ENCODE measurements around the gene KCND3.

KCND3 gene

DNA sequence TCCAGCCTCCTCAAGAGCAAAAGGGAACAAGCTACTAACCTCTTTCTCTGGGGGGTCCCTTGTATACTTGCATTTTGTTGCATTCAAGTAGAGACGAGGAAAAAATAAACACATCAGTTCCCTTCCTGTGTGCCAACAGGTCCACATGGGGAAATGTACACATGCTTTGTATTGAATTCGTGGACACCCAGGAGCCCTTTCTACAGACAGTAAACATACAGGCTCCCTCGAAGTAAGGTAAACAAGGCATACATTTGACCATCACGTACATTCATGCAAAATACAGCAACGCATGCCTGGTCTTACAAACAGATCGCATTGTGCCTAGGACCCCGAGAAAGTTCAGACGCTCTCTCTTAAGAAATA lies 1.1 kb downstream of the KCND3 start:
- no peak for DNase-seq

DNA sequence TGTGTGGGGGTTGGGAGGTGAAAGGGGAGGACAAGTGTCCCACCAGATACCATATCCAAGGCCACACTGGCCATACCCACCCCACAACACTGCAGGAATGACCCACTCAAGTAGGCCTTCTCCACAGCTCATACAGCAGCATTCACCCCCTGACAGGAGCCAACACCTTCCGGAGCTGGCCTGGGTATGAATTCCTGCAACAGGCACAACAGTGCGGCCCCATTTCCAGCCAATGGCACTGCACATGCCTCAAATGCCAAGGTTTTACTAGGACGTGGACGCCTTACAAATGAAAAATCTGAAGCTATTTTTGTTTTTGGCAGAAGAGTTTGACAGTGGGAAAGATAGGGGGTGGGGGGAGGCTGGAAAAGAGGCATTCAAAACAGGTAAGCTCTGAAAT lies 2.0 kb downstream of the KCND3 start:
- no peak for DNase-seq

DNA sequence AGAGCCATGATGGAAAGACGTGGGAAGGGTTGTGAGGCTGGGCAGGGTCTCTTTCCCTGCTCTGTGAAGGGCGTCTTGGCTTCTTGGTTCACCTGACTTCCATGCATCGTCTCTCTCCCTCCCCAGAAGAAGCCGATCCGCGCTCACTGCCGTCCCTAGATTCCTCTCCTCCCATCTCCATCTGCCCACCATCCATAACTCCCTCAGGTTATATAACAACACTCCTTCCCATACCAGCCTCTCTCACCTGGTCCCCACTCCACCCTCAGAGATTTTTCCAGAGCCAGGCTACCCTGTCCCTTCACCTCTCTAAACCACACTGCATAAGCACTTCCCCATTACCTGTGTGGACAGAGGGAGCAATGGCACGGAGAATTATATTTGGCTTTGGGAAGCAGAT lies 6.0 kb downstream of the KCND3 start:
- no peak for DNase-seq

DNA sequence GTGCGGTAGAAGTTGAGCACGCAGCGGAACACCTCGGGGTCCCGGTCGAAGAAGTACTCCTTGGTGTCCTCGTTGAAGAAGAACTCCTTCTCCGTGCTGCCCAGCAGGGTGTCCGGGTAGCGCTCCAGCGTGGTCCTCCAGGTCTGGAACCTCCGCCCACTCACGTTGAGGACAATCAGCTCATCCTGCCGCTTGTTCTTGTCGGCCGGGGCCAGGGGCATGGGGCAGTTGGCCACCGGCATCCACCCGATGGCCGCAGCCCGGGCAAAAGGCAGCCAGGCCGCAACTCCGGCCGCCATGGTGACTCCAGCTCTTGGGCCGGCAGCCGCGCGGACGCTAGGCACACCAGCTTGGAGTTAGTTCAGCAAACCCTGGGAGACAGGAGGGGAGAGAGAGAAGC lies 7.0 kb downstream of the KCND3 start:
- no peak for DNase-seq

DNA sequence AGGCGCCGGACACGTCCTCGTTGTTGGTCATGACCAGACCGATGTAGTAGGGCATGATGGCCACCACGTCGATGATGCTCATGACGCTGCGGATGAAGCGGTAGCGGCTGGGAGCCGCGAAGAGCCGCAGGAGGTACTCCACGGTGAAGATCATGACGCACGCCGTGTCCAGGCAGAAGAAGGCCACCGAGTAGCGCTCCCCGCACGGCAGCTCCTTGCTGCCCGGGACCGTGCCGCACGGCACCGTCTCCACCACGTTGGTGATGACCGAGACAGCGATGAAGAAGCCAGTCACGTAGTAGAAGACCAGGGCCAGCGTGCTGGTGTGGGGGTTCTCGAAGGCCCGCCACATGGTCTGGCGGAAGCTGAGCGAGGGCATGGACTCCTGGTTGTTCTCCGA lies 7.6 kb downstream of the KCND3 start:
- DNase-seq = no peak

DNA sequence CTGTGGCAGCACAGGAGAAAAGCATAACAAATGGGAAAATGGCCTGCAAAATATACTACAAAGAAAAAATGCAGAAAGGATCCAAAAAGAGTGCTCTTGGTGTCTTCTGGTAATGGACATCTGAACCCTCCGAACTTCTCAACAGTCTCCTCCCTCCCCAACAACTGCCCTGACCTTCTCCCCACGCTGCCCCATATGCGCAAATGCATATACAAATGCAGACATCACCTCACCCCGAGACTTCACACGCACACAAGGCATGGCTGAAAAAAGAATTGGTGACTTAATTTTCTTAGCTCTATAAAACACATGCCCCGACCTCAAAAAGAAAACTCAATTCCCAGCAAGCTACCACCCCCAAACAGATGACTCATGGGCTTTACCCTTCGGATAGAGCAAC lies 8.4 kb downstream of the KCND3 start:
- no peak for DNase-seq

DNA sequence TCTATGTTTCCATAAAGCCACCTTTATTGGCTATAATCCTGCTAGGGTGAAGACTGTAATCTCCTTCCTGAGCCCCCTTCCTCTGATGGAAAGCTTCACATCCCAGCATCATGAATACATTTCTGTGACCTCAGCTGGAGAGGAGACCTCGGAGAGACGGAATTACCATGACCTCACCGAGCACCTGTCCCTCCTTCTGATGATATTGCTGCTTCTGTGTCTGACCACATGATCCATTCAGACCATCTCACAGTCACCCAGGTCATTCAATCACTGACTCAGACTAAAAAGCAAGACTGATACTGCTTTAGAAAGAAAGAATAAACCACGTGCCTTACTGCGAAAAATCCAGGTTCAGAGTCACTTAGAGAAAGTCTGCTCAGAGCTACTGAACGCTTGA lies 8.8 kb downstream of the KCND3 start:
- DNase-seq = no peak

DNA sequence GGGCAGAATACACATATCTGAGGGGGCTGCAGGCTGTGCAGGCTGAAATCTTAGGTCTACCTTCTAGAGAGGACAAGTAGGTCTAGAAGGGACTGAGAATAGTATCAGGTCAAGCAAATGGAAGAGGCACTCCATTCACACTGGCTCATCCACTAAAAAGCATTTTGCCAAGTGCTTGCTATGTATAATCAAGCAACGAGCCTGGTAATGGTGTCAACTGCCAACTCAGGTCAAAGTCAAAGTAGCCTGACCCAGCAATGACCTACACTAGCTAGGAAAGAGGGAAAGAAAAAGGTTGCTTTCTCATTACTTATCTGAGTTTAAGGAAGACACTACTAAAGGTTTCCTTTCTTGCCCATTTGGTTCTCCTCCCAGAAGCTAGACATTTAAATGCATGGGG lies 10.8 kb downstream of the KCND3 start:
- DNase-seq = no peak

DNA sequence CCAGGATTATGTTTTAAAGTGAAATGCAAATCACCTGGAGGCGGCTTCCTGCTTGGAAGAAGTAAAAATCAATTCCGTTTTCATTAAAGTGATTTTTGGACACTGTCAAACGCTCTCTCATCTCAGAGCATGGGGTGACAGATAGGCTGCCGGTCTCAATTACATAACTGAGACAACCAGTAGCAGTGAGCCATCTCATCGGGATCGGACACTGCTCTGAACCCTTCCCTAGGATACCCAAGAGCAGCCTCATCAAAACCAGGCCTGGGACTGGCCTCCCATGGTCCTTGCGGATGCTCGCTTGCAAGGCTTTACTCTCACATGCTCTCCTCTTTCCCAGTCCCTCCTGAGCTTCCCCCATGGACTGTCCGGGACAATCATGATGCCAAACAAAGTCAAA lies 12.1 kb downstream of the KCND3 start:
- no peak for DNase-seq

DNA sequence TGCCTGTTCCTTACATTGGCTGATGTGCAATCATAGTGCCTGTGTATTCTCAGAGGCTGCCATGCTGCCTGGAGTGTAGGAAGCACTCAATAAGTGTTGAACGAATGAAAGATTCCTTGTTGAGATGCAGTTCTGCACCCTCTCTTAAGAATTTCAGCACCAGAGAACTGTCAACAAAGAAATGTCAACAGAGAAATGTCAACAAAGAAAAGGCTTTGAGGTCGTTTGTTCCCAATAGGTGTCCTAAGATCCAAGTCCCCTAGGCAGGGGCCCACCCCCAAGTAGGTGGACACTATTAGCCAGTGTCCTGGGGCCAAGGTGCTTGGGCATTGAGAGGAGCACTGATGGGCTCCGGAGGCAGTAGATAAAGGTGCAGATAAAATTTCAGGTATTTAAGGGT lies 12.6 kb downstream of the KCND3 start:
- no peak for DNase-seq

DNA sequence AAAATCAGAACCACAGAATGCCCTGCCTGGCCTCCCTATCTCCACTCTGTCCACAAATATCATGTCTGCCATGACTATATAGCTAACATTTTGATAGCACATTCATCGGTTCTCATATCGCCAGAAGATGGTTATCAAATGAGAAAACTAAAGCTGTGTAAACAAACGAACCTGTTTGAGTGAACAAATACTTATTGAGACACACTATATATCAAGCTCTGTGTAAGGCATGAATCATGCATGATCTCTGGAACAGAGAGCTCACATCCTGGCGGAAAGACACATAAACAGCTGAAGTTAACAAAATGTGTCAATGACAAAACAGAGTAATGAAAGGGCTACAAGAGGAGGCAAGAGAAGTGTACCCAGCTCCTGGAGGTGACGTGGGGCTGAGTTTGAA lies 13.1 kb downstream of the KCND3 start:
- no peak for DNase-seq

DNA sequence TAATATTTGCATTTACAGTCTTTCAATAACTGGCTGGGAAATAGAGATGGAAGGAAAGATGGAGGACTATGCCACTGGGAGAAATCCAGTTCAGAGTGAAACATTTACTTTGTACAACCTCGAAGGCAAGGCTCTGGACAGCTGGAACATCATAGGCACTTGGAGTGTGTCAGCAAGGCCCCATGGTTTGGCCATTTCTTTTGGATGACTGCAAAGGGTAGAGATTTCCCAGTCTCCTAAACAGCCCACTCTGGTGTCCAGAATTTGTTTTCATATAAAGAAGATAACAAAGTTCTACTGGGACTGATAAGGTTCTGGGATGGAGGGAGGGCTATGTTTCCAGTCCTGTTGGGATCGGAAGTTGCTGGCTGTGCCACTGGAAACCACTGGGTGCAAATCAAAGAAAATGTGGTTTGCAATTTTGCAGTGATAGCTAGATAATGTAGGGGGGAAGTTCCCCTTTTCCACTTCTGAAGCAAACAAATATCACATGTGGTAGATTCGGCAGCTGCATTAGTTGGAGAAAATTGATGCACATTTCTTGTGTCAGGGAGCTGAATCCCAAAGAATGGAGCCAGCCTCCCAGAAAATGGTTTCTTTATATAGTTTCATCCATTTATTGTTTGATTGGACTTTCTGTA lies 16.2 kb downstream of the KCND3 start:
- no peak for DNase-seq

DNA sequence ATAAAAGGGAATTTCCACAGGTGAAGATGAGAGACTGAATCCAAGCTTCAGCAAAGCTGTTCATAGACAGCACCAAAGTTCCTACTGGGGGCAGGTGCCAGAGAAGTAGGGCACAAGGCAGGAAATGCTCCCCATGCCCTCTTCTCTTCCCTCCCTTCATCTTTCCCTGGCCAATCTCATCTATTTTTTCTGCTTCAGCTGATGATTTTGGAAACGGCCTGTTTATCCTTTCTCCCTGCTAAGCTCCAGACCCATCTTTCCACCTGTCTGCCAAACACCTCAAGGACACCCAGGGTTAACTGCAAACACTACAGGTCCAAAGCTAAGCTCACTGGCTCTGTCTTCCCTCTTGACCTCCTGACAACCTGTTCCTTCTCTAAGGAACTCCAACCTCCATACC lies 18.1 kb downstream of the KCND3 start:
- no peak for DNase-seq

DNA sequence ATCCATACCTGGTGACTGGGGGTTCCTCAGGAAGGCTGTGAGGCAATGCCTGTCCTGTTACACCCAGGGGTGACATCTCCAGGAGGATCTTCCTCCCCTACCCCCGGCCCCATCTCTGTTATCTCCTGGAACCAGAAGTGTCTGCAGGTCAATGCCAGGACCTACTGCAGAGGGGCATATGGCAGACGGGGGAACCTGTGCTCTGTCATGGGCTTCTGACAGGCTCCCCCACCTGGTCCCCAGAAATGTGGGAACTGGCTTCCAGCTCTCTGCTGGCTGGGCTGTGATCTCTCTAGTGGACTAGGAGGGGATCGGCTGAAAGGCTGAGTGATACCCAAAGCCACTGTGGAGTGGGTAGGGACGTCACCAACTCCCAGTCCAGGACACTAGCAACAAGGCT lies 21.0 kb downstream of the KCND3 start:
- DNase-seq = no peak

DNA sequence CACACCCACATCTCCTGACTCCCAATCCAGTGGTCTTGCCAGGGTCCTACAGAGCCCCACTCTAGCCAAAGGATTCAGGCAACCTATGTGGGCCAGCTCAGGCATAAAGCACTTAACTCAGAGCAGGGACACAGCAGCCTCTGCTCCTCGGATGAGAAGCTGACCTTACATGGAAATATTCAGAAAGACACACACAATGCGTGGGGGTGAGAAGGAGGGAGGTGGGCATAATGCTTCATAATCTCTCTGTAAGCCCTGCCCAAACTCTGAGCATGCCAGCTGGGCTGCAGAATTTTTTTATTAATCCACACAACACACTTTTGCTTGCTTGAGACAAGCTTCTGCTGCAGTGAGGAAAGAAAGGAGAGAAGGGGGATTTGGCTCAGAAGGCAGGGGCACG lies 21.6 kb downstream of the KCND3 start:
- DNase-seq = no peak

DNA sequence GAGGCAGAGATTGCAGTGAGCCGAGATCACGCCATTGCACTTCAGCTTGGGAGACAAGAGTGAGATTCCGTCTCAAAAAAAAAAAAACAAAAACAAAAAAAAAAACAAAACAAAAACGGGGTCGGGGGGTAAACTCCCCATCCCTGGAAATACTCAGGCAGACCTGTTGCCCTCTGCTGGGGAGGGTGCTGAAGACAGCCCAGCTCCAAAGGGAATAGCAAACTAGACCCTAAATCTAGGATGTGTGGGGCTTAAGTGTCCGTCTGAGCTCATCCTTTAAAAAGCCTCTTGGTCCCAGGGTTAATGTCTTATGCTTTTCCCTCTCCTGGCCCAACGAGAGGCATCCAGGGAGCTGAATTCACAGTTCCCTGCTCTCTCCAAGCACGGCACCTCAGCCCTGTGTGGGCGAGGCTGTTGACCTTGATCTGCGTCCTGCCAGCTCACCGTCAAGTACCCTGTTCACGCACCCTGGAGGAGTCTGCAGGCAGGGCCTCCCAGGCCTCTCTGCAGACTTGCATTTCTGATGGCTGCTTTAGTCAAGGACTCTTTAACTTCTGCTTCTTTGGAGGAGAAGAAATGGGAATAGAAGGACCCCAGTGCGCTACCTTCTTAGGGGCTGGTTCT lies 22.3 kb downstream of the KCND3 start:
- DNase-seq = no peak

DNA sequence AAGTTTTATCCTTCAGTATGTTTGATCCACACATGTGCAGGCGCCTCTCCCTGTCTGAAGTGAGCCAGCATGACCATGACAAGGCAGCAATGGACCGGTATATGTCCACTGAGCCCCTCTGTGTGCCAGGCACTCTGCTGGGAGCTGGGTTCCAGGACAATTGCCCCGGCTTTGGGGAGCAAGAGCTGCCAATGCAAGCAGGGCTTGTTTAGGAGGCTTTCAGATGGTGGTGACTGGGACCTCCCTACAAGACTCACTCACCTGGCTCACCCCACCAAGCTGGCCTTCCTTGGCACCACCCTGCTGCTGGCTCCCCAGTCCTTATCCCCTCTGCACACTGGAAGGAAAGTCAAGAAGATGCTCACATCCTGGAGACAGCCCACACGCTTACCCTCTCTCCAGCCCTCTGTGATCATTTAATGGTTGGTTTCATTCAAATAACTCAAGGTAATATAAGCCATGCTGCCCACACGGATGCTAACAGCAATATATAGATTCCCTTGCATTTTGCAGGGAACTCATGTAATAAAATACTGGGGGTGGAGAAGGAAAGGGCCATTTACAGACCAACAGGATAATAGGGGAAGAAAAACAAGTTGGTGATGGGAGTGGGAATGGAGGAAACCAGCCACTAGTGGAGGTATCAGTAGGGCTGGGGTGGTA lies 23.6 kb downstream of the KCND3 start:
- no peak for DNase-seq

DNA sequence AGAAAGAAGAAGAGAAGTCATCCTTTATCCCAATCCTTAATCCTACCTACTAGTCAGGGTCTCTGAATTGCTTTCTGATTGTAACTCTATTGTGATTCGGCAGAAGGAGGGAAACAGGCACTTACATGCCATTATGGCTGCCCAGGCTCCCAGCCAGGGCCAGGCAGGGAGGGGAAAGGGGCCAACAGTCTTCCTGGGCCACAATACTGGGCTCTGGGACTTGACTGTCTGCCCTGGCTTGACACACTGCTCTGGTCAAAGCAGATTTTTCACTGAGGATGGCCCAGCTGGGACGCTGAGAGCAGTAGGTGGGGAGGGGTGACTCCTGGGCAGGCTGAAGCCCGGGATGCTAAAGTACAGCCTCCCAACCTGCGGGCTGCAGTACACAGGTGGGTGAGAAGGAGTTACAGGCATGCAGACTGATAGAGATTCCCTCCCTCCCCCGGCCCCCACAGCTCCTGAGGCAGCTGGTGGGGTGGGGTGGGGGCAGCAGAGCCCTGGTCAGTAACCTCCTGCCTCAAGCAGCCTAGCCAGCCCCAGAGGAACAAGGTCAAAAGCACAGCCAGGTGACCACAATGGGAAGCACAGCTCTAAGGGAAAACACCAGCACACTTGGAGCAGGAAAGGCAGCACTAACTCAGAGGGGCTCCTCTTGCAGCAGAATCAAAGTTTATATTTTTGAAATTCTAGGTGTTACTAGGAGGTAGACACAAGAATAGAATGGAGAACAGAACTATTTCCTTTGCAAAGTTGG lies 25.3 kb downstream of the KCND3 start:
- no peak for DNase-seq

DNA sequence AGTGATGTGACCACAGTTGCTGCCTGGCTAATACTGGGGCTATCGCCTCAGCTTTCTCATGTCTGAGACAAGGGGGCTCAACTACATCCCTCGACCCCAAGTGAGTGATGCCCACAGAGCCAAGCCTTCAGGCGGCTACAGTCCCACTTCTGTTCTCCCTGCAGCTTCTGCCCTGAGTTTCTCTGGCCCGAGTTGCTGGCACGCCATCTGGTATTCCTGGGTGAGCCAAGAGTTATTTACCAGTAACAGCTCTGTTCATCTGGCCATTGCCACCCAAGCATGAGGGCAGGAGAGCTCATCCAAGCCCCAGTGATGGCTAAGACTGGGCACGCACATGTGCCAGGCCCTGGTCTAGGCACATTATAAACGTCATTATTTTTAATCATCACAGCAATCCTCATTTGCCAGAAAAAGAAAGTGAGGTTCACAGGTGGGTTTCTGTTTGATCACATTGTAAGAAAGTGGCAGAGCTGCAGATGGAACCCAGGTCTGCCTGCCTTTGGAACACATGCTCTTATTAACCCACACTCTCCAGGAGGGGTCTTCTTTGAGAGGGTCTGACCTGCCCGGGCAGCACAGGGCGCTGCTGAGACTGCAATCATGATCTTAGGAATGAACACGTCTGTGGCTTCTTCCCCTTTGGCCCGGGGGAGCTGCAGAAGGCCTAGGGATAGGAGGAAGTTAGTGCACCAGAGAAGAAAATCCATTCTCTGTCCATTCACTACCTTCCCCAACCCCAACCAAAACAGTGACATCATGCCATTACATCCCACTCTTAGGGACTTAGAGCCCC lies 27.5 kb downstream of the KCND3 start:
- no peak for DNase-seq

DNA sequence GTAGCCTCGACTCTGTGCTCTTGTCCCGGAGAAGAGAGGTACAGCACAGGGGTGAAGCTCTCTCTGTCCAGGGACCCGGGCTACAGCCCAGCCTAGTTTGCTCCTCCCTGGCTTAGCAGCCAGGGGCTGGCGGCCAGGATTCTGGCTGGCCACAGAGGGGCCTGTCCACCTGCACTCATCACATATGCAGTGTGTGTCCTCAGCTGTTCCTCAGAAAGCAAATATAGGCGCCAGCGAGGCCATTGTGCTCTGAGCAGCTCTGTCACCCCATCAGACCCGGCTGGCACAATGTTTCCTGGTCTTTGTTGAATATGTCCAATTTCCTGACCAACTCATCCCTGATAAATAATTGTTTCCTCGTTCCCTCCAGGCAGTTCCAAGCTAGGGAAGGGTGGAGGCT lies 28.5 kb downstream of the KCND3 start:
- DNase-seq = no peak

DNA sequence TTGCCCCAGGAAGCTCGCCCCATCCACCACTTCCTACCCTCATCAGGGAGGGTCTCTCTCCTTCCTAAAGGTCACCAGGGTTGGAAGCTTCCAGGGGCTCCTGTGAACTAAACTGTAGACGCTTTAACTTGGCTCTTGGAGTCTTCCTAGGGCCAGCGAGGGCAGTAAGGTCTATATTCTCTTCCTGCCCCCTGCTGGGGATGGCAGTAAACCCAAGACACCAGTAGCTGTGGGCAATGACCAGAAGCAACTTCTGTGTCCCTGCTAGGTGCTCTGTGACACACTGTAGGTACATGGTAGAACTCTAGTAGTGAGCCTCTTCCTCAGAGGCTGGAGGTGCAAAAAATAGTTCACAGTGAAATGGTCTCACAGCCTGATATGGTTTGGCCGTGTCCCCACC lies 30.0 kb downstream of the KCND3 start:
- DNase-seq = no peak

DNA sequence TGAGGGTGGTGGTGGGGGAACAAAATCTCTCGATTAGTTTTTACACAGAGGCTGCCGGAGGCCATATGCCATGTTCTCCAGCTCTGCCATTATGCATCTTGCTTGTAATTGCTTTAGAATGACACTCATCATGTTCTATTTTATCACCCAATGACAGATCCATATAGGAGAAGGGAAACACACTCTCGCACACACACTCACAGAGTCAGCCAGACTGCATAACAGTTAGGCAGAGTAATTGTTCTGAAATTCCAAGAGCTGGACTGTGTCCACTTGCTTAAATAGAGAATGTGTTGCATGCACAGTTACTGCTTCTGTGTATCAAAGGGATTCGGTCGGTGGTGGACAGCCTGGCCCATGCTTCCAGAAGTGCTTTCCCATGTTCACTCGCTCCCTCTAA lies 30.6 kb downstream of the KCND3 start:
- DNase-seq = no peak

DNA sequence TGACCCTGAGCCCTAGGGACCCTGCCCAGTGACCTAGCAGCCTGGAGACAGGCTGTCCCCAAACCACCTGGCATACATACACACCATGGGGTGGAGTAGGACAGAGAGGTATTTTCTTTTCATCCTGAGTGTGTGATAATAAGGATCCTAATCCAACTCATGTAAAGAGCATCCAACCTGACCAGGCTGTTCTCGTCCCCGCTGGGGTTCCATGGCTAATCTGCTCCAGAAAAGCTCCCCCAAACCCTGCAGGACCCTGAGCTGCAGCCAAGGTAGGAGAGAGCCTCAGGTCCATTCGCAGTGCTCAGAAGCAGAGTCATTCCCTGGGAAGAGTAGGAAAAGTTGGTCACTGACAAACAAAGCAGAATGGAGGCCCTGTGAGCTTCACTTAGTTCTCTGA lies 31.4 kb downstream of the KCND3 start:
- no peak for DNase-seq

All from NCI-H2171 (cell line).